T-helper 1 cell treated with Interleukin-12 subunit alpha and Interleukin-12 subunit beta and Interleukin-4 antibody, amounts not matched to agents 30 μg/mL and 1 μg/mL, for 36 hours (primary cell): ENCODE data around the gene CLTA.

Experiments
- H3K27ac Mint-ChIP-seq: one replicate; pipeline ENCODE4 v1.8.0; 2021; ENCODE audit warnings: mild to moderate bottlenecking, mixed read lengths
- H3K27me3 Mint-ChIP-seq: one replicate; pipeline ENCODE4 v1.8.0; 2021; ENCODE audit warnings: low read depth, mixed read lengths
- H3K36me3 Mint-ChIP-seq: one replicate; pipeline ENCODE4 v1.8.0; 2021; ENCODE audit warnings: low read depth, mixed read lengths
- H3K4me1 Mint-ChIP-seq: one replicate; pipeline ENCODE4 v1.8.0; 2021; ENCODE audit warnings: low read depth, mixed read lengths
- H3K4me3 Mint-ChIP-seq: one replicate; pipeline ENCODE4 v1.8.0; 2021; ENCODE audit warnings: mild to moderate bottlenecking, moderate library complexity, mixed read lengths
- H3K9me3 Mint-ChIP-seq: one replicate; pipeline ENCODE4 v1.8.0; 2021; ENCODE audit warnings: mixed read lengths

The CLTA gene

DNA sequence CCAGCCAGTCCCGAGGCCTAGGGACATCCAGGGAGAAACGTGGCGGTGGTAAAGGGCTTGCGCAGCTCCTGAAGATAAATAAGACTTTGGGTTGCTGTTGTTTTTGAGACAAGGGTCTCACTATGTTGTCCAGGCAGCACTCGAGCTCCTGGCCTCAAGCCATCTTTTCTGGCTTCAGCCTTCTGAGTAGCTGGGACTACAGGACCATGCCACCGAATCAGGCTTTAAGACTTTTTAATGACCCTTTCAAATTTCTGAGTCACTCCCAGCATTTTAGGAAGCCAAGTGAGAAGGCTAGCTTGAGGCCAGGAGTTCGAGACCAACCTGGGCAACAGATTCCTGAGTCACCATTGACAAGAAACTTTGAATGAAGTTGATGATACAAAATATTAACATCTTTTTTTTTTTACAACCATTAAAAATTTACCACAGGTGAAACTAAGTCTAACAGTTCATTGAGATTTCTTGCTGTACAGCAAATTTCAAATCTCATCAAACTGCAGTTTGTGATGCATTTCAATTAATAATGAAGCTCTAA, 68.3 kb downstream of the CLTA start:
- H3K27ac Mint-ChIP-seq, result peak overlapping the region; percentile 97
- H3K36me3 Mint-ChIP-seq, result no peaks in the 10 kb centered on the region
- peaks cover 3% of the 10 kb centered on the region for H3K4me1 Mint-ChIP-seq
- peak overlapping the region; percentile 97 for H3K4me3 Mint-ChIP-seq
- H3K27me3 Mint-ChIP-seq, result no peaks in the 10 kb centered on the region
- no peaks in the 10 kb centered on the region for H3K9me3 Mint-ChIP-seq
